HG02571 (cell line): Measurements from ENCODE around the gene KCNK3.

Source experiments
- ATAC-seq: cut with Tn5 transposase; IDR thresholded peaks from one replicate; pipeline ENCODE4 v1.9.1; 2021; ENCODE audit warnings: mild to moderate bottlenecking, moderate library complexity; ENCODE audit not compliant: unreplicated experiment

Gene KCNK3

GRCh38 chr2:26687801-26688200 is 4.7 kb upstream of the KCNK3 start:
- no peak for ATAC-seq

DNA sequence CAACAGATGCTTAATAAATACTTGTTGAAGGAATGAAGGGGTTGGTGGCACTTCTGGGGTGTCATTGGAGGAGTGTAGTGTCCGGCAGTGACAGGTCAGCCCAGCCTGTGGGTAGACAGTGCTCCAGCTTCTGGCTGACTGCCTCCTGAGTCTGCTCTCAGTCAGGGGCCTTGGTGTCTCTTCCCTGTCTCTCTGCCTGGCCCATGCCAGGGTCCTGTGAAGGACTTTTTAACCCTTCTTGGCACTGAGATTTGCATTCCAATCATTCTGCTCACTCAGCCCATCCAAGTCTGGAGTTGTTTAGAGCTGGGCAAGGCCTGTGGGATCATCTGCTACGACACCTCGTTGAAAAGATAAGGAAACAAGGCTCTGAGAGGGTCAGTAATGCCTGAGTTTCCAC is 1.4 kb upstream of the KCNK3 start:
- no peak for ATAC-seq

DNA sequence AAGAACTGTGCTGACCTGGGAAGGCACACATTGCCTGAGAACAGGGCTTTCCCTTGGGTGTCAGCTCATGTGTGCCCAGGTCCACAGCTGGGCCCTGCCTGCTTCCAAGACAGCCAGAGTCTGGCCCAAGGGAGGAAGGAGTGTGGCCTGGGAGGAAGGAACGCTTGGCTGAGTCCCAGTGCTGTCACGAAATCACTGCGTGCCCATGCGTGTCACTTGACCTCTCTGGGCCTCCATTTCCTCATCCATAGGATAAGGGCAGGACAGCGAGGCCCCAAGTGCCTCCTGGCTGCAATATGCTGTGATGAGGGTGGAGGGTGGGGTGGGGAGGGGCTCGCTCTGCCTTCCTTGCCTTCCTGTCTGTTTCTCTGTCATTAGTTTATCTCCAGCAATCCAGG is 642 bp upstream of the KCNK3 start:
- no peak for ATAC-seq

- no peak for ATAC-seq
Measured at GRCh38 chr2:26692897-26693849, 651 bp downstream of the KCNK3 start.

DNA sequence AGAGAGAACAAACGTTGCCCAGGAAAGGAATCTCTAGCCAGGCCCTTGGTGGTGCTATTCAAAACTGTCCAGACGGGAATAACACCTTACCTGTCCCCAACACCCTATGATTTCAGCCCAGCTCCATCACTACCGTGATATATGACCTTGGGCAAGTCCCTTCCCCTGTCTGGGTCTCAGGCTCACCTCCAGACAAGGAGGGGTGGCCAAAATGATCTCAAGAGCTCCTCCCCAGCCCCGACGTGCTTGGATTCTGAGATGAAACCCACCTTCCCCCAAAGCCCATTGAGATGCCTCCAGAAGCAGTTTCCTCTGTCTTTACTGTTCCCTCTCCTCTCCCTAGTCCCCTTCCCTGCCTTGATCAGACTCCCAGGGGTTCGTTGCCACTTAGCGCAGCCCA is 1.5 kb downstream of the KCNK3 start:
- no peak for ATAC-seq

DNA sequence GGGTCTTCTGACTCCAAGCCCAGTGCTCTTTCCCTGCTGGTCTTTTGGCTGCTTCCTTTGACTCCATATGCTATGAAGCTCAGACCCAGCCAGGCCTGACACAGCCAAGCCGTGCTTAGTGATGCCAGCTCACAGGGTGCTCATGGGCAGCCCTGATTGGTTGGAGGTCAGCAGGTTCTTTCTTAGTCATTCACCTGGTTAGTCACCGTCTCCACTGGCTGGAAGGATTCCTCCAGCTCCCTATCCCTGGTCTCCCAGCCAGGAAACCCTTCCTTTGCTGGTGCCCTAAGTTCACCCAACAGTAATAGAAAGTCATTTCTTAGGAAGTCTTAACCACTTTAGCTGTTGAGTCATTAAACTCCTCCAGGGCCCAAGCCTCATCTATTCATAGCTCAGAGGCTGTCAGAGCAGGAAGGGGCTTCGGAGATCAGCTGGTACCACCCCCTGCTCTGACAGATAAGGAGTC is 3.9 kb downstream of the KCNK3 start:
- no peak for ATAC-seq

DNA sequence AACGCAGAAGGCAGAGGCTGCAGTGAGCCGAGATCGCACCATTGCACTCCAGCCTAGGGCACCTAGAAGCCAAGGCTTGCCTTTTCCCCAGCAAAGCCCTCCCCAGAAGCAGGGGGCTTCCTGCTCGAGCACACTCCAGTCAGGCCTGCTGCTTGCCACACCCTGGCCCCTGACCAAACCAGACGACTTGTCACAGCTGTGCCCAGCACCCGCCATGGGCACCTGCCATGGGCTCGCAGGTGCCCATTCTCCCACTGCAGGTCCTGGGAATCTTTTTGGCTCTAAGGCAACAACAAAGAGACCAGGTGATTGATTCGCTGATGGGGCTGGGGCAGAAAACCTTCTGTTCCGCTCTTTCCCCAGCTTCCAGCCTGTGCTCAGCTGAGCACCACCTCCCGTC is 4.9 kb downstream of the KCNK3 start:
- ATAC-seq: no peak

GRCh38 chr2:26699295-26699694 is 6.8 kb downstream of the KCNK3 start:
- ATAC-seq: no peak

DNA sequence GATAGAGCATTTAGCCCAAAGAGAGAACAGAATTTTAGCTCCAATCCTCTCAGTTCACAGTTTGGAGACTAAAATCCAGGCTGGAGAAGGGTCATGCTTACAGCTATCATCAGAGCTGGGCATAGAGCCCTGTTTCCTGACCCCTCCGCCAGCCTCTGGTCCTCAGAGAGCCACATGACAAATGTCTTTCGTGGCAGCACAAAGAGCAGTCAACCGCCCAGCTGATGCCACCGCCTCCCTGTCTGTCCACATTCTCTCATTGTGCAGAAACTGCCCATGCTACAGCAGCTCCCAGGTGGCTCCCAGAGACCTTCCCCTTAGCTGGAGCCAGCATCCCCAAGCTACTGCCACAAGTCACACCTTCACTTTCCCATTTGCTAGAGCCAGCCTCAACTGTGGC is 7.6 kb downstream of the KCNK3 start:
- no peak for ATAC-seq

DNA sequence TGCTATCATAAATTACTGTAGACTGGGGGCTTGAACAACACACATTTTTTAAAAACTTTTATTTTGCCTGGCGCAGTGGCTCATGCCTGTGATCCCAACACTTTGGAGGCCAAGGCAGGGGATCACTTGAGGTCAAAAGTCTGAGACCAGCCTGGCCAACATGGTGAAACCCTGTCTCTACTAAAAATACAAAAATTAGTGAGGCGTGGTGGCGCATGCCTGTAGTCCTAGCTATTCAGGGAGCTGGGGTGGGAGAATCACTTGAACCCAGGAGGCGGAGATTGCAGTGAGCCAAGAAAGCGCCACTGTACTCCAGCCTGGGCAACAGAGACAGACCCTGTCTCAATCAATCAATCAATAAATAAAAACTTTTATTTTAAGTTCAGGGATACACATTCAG is 9.1 kb downstream of the KCNK3 start:
- ATAC-seq: no peak

GRCh38 chr2:26702025-26702424 is 9.5 kb downstream of the KCNK3 start:
- ATAC-seq: no peak

- no peak for ATAC-seq
Measured at GRCh38 chr2:26704441-26704977, 12.0 kb downstream of the KCNK3 start.

- ATAC-seq: no peak
Measured at GRCh38 chr2:26705126-26705525, 12.6 kb downstream of the KCNK3 start.

DNA sequence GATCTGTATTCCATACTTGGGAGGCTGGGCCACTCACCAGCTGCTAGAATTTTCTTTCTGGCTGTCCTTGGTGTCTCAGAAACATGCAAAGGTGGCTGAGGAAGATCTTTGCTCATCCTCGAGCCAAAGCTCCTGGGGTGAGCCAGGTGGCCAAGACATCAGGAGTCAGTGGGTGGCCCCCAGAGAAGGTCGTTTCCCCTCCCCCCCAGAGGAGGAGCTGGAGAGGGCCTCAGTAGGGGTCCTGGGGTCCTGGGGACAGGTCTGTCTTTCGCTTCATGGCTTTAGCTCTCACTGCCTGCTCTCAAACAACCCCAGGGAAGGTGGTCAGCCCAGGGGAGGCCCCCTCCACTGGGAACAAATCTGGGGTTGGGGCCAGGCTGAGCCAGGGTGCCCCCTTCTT is 13.6 kb downstream of the KCNK3 start:
- no peak for ATAC-seq

GRCh38 chr2:26706616-26707473 is 14.3 kb downstream of the KCNK3 start:
- no peak for ATAC-seq

GRCh38 chr2:26707747-26708146 is 15.2 kb downstream of the KCNK3 start:
- no peak for ATAC-seq

DNA sequence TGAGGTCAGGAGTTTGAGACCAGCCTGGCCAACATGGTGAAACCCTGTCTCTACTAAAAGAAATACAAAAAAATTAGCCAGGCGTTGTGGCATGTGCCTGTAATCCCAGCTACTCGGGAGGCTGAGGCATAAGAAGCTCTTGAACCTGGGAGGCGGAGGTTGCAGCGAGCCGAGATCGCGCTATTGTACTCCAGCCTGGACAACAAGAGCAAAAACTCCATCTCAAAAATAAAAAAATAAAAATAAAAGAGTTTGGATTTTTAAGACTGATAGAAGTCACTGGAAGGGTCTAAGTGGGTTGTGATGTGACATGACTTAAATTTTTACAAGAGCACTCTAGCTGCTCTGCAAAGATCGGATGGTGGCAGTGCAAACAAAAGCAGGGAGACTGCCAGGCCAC is 15.9 kb downstream of the KCNK3 start:
- ATAC-seq: no peak

DNA sequence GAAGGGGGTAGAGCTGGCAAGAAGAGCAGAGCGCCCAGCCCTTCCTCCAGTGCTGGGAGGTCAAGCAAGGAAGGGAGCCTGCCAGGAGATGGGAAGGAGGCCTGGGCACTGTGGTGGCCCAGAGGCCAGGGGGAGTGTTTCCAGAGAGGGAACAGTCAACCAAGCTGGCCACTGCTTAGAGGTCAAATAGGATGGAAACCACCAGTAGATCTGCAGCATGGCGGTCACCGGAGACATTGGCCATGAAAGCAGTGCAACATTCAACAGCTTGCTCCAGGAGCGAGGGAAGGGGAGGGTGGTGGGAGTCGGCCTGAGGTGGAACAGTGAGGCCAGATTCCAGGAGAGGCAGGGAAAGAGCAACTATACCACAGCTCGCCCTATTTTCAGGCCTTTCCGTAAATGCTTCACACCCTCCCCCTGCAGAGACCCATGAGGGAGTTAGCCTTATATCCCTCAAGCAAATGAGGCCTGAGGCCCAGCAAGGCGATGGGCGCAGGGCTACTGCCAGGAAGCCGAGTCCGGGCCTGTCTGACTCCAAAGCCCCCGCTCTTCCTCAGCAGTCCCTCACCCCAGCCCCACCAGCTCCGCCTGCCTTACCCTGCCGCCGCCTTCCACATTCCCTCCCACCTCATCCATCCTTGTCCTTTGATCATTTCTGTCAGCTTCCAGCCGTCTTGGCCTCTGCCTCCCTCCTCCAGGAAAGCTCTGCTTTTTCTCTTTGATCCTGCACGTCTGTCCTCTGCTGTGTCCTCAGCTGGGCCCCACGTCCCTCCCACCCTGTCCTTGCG is 17.0 kb downstream of the KCNK3 start:
- no peak for ATAC-seq

GRCh38 chr2:26710145-26710544 is 17.6 kb downstream of the KCNK3 start:
- no peak for ATAC-seq

DNA sequence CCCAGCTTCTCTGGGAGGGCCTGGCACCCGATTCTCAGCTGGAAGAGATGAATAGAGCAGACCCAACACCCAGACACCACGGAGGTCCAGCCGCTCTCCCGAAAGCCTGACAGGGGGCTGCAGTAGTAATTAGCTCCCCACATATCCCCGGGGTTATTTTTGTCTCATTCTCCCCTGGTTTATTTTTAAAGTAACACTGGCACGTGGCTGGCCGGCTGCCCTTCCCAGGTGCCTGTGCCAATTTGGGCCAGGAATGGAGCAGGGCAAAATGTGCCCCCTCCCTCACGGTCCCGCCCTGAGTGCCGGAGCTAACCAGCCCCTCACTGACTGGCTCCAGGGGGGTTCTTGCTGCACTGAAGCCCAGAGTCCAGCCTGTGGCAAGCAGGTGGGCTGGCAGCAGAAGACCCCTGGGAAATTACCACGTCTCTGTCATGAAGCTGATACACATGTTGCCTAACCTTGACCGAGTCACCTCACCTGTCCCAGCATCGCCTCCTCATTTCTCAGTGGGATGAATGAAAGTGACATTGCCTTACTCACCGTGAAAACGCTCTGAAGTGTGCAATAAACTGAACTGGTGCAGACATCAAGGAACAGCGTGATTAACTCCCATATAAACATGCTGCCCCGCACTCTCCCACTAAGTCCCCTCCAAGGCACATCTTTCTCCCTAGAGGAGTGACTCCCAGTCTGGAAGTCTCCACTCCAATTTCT is 18.4 kb downstream of the KCNK3 start:
- no peak for ATAC-seq
